MM.1S (cell line): ENCODE measurements around the gene ZG16B.

Experiments used
- EZH2 ChIP-seq: fragments of 300-600 bp; sonication (generic); optimal IDR thresholded peaks from 2 replicates; pipeline ENCODE3; 2017; ENCODE audit warnings: low read depth, mild to moderate bottlenecking, antibody characterized with exemption, low read length, mixed read lengths
- EZH2phosphoT487 ChIP-seq: fragments of 300-600 bp; sonication (generic); IDR thresholded peaks from 2 replicates; pipeline ENCODE4 v1.6.1; 2018; ENCODE audit warnings: antibody characterized with exemption, low read length
- TF ChIP-seq, protein P1 (sequence below): fragments of 300-600 bp; sonication (generic); IDR thresholded peaks from 2 replicates; pipeline ENCODE4 v1.5.1; 2016; ENCODE audit warnings: antibody characterized with exemption, low read length, mixed read lengths

GRCh38 chr16:2841606-2842339 is 11.7 kb downstream of the ZG16B start:
- TF ChIP-seq, protein P1, sequence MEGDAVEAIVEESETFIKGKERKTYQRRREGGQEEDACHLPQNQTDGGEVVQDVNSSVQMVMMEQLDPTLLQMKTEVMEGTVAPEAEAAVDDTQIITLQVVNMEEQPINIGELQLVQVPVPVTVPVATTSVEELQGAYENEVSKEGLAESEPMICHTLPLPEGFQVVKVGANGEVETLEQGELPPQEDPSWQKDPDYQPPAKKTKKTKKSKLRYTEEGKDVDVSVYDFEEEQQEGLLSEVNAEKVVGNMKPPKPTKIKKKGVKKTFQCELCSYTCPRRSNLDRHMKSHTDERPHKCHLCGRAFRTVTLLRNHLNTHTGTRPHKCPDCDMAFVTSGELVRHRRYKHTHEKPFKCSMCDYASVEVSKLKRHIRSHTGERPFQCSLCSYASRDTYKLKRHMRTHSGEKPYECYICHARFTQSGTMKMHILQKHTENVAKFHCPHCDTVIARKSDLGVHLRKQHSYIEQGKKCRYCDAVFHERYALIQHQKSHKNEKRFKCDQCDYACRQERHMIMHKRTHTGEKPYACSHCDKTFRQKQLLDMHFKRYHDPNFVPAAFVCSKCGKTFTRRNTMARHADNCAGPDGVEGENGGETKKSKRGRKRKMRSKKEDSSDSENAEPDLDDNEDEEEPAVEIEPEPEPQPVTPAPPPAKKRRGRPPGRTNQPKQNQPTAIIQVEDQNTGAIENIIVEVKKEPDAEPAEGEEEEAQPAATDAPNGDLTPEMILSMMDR, result no peak
- TF ChIP-seq EZH2 (no peak), EZH2phosphoT487 (no peak)
